ENCODE measurements around the gene TDG. TPM values are rescaled to one million over a fixed set of nuclear protein-coding genes. Genes with fewer than 3 reads are reported as not detected.

The TDG gene
- total and polyA plus RNA-seq, 2 experiments from 2014 or later: 24.0 to 28.5 TPM

- H3K9me3 ChIP-seq (ENCODE audit: low read depth): no peaks in the 10 kb centered on the region
- H3K4me2 ChIP-seq (ENCODE audit: unreplicated experiment): no peak overlapping the region
- no peaks in the 10 kb centered on the region for H3K79me2 ChIP-seq (ENCODE audit: insufficient read depth)
- H3K9ac ChIP-seq: no peak overlapping the region
- no peaks in the 10 kb centered on the region for H3K9me2 ChIP-seq (ENCODE audit: insufficient read depth)
- no peak overlapping the region for H3K27ac ChIP-seq
- no peak for DNase-seq
- TF ChIP-seq EZH2phosphoT487 (IDR thresholded peaks at IDR 0.05; ENCODE audit: insufficient read depth, low read depth) (no peak), EZH2 (IDR thresholded peaks at IDR 0.05; ENCODE audit: insufficient read depth, poor library complexity, severe bottlenecking) (no peak)
- peaks cover 13% of the 10 kb centered on the region for H3F3A ChIP-seq (ENCODE audit: insufficient read depth)
- H4K20me1 ChIP-seq (ENCODE audit: insufficient read depth): no peaks in the 10 kb centered on the region
- H2AFZ ChIP-seq: no peak overlapping the region
- no peaks in the 10 kb centered on the region for H3K27me3 ChIP-seq (replicated peaks; ENCODE audit: insufficient read depth)
- peaks cover 13% of the 10 kb centered on the region for H3K4me1 ChIP-seq (ENCODE audit: insufficient read depth)
- H3K36me3 ChIP-seq (ENCODE audit: low read depth): peaks cover 5% of the 10 kb centered on the region; the same call in 1 of the 2 replicates
- no peak overlapping the region for H3K4me3 ChIP-seq
- in situ Hi-C loops (cut with MboI): no loop called here
- WGBS, 2 experiments (ENCODE audit: low coverage in 1 of 2, low lambda C conversion rate in 2 of 2, missing lambda C conversion rate in 2 of 2): 96 to 98% methylated on average over 3 of the region's 3 CpGs
Observed at GRCh38 chr12:104002686-104003085, 37.0 kb downstream of the TDG start.

GRCh38 chr12:104003596-104003995, 37.9 kb downstream of the TDG start:
- H3K36me3 ChIP-seq (ENCODE audit: low read depth): peaks cover 5% of the 10 kb centered on the region; the same call in 1 of the 2 replicates
- WGBS, 2 experiments (ENCODE audit: low coverage in 1 of 2, low lambda C conversion rate in 2 of 2, missing lambda C conversion rate in 2 of 2): 53 to 56% methylated on average over 2 of the region's 2 CpGs

GRCh38 chr12:104006929-104007328, 41.3 kb downstream of the TDG start:
- no peak for TF ChIP-seq EZH2phosphoT487 (IDR thresholded peaks at IDR 0.05; ENCODE audit: insufficient read depth, low read depth)
- TF ChIP-seq EZH2 (IDR thresholded peaks at IDR 0.05; ENCODE audit: insufficient read depth, poor library complexity, severe bottlenecking): no peak
- in situ Hi-C loops (cut with MboI): no loop called here
- peak; percentile 81 for DNase-seq
- Histone ChIP-seq H3K27ac (peak overlapping the region; percentile 8; the same call in 1 of the 2 replicates), H3K9me2 (ENCODE audit: insufficient read depth) (no peaks in the 10 kb centered on the region), H3K9me3 (ENCODE audit: low read depth) (no peaks in the 10 kb centered on the region), H3K9ac (no peak overlapping the region), H2AFZ (no peak overlapping the region), H3K4me1 (ENCODE audit: insufficient read depth) (peaks cover 27% of the 10 kb centered on the region), H3K79me2 (ENCODE audit: insufficient read depth) (no peaks in the 10 kb centered on the region), H4K20me1 (ENCODE audit: insufficient read depth) (no peaks in the 10 kb centered on the region), H3K4me2 (ENCODE audit: unreplicated experiment) (peak overlapping the region; percentile 46), H3K27me3 (replicated peaks; ENCODE audit: insufficient read depth) (no peaks in the 10 kb centered on the region), H3F3A (ENCODE audit: insufficient read depth) (peaks cover 14% of the 10 kb centered on the region), H3K4me3 (no peak overlapping the region), H3K36me3 (ENCODE audit: low read depth) (no peaks in the 10 kb centered on the region)
- WGBS, 2 experiments (ENCODE audit: low coverage in 1 of 2, low lambda C conversion rate in 2 of 2, missing lambda C conversion rate in 2 of 2): 29 to 34% methylated on average over 3 of the region's 3 CpGs

More at GRCh38 chr12:104003596-104003995, 37.9 kb downstream of the TDG start:
- H3K27me3 ChIP-seq (replicated peaks; ENCODE audit: insufficient read depth): no peaks in the 10 kb centered on the region
- H3K9ac ChIP-seq: no peak overlapping the region
- H3K4me3 ChIP-seq: no peak overlapping the region
- H2AFZ ChIP-seq: no peak overlapping the region
- H3F3A ChIP-seq (ENCODE audit: insufficient read depth): peaks cover 14% of the 10 kb centered on the region
- no peaks in the 10 kb centered on the region for H3K9me2 ChIP-seq (ENCODE audit: insufficient read depth)
- H3K9me3 ChIP-seq (ENCODE audit: low read depth): no peaks in the 10 kb centered on the region
- no peak overlapping the region for H3K4me2 ChIP-seq (ENCODE audit: unreplicated experiment)
- no peaks in the 10 kb centered on the region for H4K20me1 ChIP-seq (ENCODE audit: insufficient read depth)
- no peaks in the 10 kb centered on the region for H3K79me2 ChIP-seq (ENCODE audit: insufficient read depth)
- peaks cover 13% of the 10 kb centered on the region for H3K4me1 ChIP-seq (ENCODE audit: insufficient read depth)
- no peak for TF ChIP-seq EZH2 (IDR thresholded peaks at IDR 0.05; ENCODE audit: insufficient read depth, poor library complexity, severe bottlenecking)
- TF ChIP-seq EZH2phosphoT487 (IDR thresholded peaks at IDR 0.05; ENCODE audit: insufficient read depth, low read depth): no peak
- in situ Hi-C loops (cut with MboI): no loop called here
- no peak overlapping the region for H3K27ac ChIP-seq
- no peak for DNase-seq

- no peak for DNase-seq
- peaks cover 5% of the 10 kb centered on the region for H3K36me3 ChIP-seq (ENCODE audit: low read depth)
- 94 to 96% methylated on average over 4 of the region's 4 CpGs for WGBS, 2 experiments (ENCODE audit: low coverage in 1 of 2, low lambda C conversion rate in 2 of 2, missing lambda C conversion rate in 2 of 2)
- H4K20me1 ChIP-seq (ENCODE audit: insufficient read depth): no peaks in the 10 kb centered on the region
- no peaks in the 10 kb centered on the region for H3K79me2 ChIP-seq (ENCODE audit: insufficient read depth)
- no peak overlapping the region for H2AFZ ChIP-seq
- peaks cover 27% of the 10 kb centered on the region for H3K4me1 ChIP-seq (ENCODE audit: insufficient read depth)
- peaks cover 14% of the 10 kb centered on the region for H3F3A ChIP-seq (ENCODE audit: insufficient read depth)
- no peak overlapping the region for H3K4me3 ChIP-seq
- no peak overlapping the region for H3K27ac ChIP-seq
- TF ChIP-seq EZH2phosphoT487 (IDR thresholded peaks at IDR 0.05; ENCODE audit: insufficient read depth, low read depth) (no peak), EZH2 (IDR thresholded peaks at IDR 0.05; ENCODE audit: insufficient read depth, poor library complexity, severe bottlenecking) (no peak)
- no peaks in the 10 kb centered on the region for H3K9me2 ChIP-seq (ENCODE audit: insufficient read depth)
- no peak overlapping the region for H3K4me2 ChIP-seq (ENCODE audit: unreplicated experiment)
- in situ Hi-C loops (cut with MboI): no loop called here
- H3K9ac ChIP-seq: no peak overlapping the region
- H3K9me3 ChIP-seq (ENCODE audit: low read depth): no peaks in the 10 kb centered on the region
- no peaks in the 10 kb centered on the region for H3K27me3 ChIP-seq (replicated peaks; ENCODE audit: insufficient read depth)
Observed at GRCh38 chr12:104010121-104010520, 44.4 kb downstream of the TDG start.
